SU-DHL-6 (cell line): ENCODE results near the gene PLS1.

Experiments used
- H2AFZ ChIP-seq: fragments of 200-600 bp; sonication (generic); 2 replicates; pipeline ENCODE4 v1.6.1; 2014; ENCODE audit warnings: low read depth, mild to moderate bottlenecking, moderate library complexity, mixed read lengths, antibody characterized with exemption, low read length; ENCODE audit not compliant: severe bottlenecking
- H3F3A ChIP-seq: fragments of 200-600 bp; shearing (Covaris generic); 2 replicates; pipeline ENCODE4 v1.6.0; 2016; ENCODE audit warnings: antibody characterized with exemption, mild to moderate bottlenecking; ENCODE audit not compliant: insufficient read depth
- H3K27ac ChIP-seq: fragments of 200-600 bp; sonication (generic); 2 replicates; pipeline ENCODE4 v1.5.1; 2016; ENCODE audit warnings: low read depth, mild to moderate bottlenecking, low read length, moderate library complexity, mixed read lengths
- H3K27me3 ChIP-seq: fragments of 200-600 bp; sonication (generic), shearing (Covaris generic); 2 replicates; pipeline ENCODE4 v1.6.0; 2014; ENCODE audit warnings: mild to moderate bottlenecking, low read length
- H3K36me3 ChIP-seq: fragments of 200-600 bp; sonication (generic); 2 replicates; pipeline ENCODE4 v1.6.1; 2014; ENCODE audit warnings: mild to moderate bottlenecking, low read length, mixed read lengths
- H3K4me2 ChIP-seq: fragments of 300-600, 200-600 bp; shearing (Covaris generic), sonication (generic); 2 replicates; pipeline ENCODE4 v1.6.0; 2014; ENCODE audit warnings: low read length, low read depth, mild to moderate bottlenecking; ENCODE audit not compliant: poor library complexity, severe bottlenecking
- H3K4me3 ChIP-seq: fragments of 200-600 bp; sonication (generic); 2 replicates; pipeline ENCODE4 v1.5.1; 2014; ENCODE audit warnings: antibody characterized with exemption, low read length, mild to moderate bottlenecking, mixed read lengths; ENCODE audit not compliant: insufficient read depth, poor library complexity, severe bottlenecking
- H3K79me2 ChIP-seq: fragments of 200-600 bp; sonication (generic); 2 replicates; pipeline ENCODE4 v1.6.1; 2014; ENCODE audit warnings: mild to moderate bottlenecking, low read length, moderate library complexity; ENCODE audit not compliant: insufficient read depth
- H3K9ac ChIP-seq: fragments of 200-600 bp; sonication (generic); 2 replicates; pipeline ENCODE4 v1.7.0; 2014; ENCODE audit warnings: mild to moderate bottlenecking, low read length
- H3K9me2 ChIP-seq: fragments of 200-600 bp; sonication (generic); replicated peaks from 2 replicates; pipeline ENCODE4 v1.6.1; 2014; ENCODE audit warnings: low read length; ENCODE audit not compliant: insufficient read depth
- H3K9me3 ChIP-seq: fragments of 200-600 bp; sonication (generic); 2 replicates; pipeline ENCODE4 v1.6.1; 2014; ENCODE audit warnings: low read length, mixed read lengths; ENCODE audit not compliant: insufficient read depth
- H4K20me1 ChIP-seq: fragments of 200-600 bp; sonication (generic); 2 replicates; pipeline ENCODE4 v1.6.1; 2014; ENCODE audit warnings: low read depth, mild to moderate bottlenecking, antibody characterized with exemption, low read length, moderate library complexity, mixed read lengths
- EZH2phosphoT487 ChIP-seq: fragments of 200-600 bp; sonication (generic), shearing (Covaris generic); conservative IDR thresholded peaks from 2 replicates; pipeline ENCODE4 v1.6.1; 2018; ENCODE audit warnings: mild to moderate bottlenecking, antibody characterized with exemption, low read length, moderate library complexity, mixed read lengths
- TF ChIP-seq, protein P1 (sequence below): fragments of 200-600 bp; sonication (generic); IDR thresholded peaks from one replicate; pipeline ENCODE4 v1.5.1; 2017; ENCODE audit warnings: antibody characterized with exemption, mild to moderate bottlenecking, low read length, moderate library complexity; ENCODE audit not compliant: insufficient read depth, poor library complexity, severe bottlenecking

The PLS1 gene

DNA sequence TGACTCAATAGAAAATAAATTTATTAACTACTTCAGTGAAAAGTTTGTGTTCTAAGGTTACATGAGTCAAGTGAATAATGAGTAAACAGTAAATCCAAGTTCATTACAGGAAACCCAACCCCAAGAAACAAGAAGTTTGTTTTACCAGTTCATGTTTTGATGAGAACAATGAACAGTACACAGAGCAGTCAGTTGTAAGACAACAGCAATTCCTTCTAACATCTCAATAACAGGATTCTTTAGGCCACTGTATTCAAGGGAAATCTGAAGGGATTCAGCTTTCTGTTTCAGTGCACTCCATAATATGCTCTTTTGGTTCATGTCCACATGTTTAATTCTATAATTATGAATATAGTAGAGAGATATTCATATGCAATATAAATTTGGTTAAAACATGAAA, 36.1 kb upstream of the PLS1 start:
- H3K36me3 ChIP-seq: peaks cover 48% of the 10 kb centered on the region; the same call in 1 of the 2 replicates
- no peaks in the 10 kb centered on the region for H4K20me1 ChIP-seq
- no peak overlapping the region for H3K27ac ChIP-seq
- no peak overlapping the region for H3K4me3 ChIP-seq
- no peaks in the 10 kb centered on the region; the same call in 1 of the 2 replicates for H3F3A ChIP-seq
- no peak overlapping the region for H2AFZ ChIP-seq
- no peaks in the 10 kb centered on the region for H3K9me3 ChIP-seq
- no peaks in the 10 kb centered on the region for H3K9me2 ChIP-seq
- H3K27me3 ChIP-seq: no peaks in the 10 kb centered on the region
- no peak overlapping the region for H3K4me2 ChIP-seq
- H3K79me2 ChIP-seq: 0 out of 2 replicates have a peak, but pooled peaks cover 3% of the 10 kb centered on the region
- H3K9ac ChIP-seq: no peak overlapping the region
- TF ChIP-seq, protein P1, sequence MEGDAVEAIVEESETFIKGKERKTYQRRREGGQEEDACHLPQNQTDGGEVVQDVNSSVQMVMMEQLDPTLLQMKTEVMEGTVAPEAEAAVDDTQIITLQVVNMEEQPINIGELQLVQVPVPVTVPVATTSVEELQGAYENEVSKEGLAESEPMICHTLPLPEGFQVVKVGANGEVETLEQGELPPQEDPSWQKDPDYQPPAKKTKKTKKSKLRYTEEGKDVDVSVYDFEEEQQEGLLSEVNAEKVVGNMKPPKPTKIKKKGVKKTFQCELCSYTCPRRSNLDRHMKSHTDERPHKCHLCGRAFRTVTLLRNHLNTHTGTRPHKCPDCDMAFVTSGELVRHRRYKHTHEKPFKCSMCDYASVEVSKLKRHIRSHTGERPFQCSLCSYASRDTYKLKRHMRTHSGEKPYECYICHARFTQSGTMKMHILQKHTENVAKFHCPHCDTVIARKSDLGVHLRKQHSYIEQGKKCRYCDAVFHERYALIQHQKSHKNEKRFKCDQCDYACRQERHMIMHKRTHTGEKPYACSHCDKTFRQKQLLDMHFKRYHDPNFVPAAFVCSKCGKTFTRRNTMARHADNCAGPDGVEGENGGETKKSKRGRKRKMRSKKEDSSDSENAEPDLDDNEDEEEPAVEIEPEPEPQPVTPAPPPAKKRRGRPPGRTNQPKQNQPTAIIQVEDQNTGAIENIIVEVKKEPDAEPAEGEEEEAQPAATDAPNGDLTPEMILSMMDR: no peak

DNA sequence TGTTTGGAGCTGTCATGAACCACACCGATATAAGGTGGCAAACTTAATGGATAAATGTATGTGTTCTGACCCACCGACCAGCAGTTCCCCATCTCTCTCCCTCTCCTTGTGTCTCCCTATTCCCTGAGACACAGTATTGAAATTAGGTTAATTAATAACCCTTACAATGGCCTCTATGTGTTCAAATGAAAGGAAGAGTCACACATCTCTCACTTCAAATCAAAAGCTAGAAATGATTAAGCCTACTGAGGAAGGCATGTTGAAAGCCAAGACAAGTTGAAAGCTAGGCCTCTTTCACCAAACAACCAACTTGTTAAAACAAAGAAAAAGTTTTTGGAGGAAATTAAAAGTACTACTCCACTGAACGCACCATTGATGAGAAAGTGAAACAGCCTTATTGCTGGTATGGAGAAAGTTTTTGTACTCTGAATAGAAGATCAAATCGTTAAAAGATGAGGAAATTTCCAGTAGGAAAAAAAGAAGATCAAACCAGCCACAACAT, 32.6 kb upstream of the PLS1 start:
- H3K27me3 ChIP-seq: no peaks in the 10 kb centered on the region
- peaks cover 18% of the 10 kb centered on the region for H3K79me2 ChIP-seq
- H3F3A ChIP-seq: peaks cover 4% of the 10 kb centered on the region; the same call in 1 of the 2 replicates
- H4K20me1 ChIP-seq: no peaks in the 10 kb centered on the region
- no peaks in the 10 kb centered on the region for H3K9me2 ChIP-seq
- no peak overlapping the region for H3K27ac ChIP-seq
- no peaks in the 10 kb centered on the region for H3K9me3 ChIP-seq
- no peak overlapping the region for H3K9ac ChIP-seq
- H2AFZ ChIP-seq: no peak overlapping the region
- H3K36me3 ChIP-seq: peaks cover 47% of the 10 kb centered on the region
- no peak for TF ChIP-seq EZH2phosphoT487
- TF ChIP-seq, protein P1: no peak
- no peak overlapping the region for H3K4me3 ChIP-seq
- H3K4me2 ChIP-seq: no peak overlapping the region

DNA sequence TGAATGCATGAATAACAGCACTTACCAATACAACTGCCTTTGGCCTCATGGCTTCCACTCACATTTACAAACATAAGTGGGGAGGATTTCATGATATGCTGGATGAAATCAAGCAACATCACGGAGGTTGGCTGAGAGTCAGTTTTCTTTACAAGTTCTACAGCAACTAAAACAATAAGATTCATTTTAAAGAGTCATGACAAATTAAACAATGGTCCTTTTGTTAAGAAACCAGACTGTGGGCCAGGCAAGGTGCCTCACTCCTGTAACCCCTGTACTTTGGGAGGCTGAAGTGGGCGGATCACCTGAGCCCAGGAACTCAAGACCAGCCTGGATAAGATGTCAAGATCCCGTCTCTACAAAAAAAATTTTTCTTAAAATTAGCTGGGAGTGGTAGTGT, 30.1 kb upstream of the PLS1 start:
- peaks cover 30% of the 10 kb centered on the region for H3K36me3 ChIP-seq
- H4K20me1 ChIP-seq: no peaks in the 10 kb centered on the region
- TF ChIP-seq EZH2phosphoT487: no peak
- TF ChIP-seq, protein P1: no peak

More for the DNA sequence above, 30.1 kb upstream of the PLS1 start:
- peaks cover 43% of the 10 kb centered on the region for H3K79me2 ChIP-seq
- no peak overlapping the region for H3K4me2 ChIP-seq
- no peak overlapping the region for H3K9ac ChIP-seq
- no peak overlapping the region for H3K4me3 ChIP-seq
- H3F3A ChIP-seq: peaks cover 4% of the 10 kb centered on the region; the same call in 1 of the 2 replicates
- H3K9me3 ChIP-seq: no peaks in the 10 kb centered on the region
- H3K9me2 ChIP-seq: no peaks in the 10 kb centered on the region
- H3K27ac ChIP-seq: no peak overlapping the region
- H2AFZ ChIP-seq: no peak overlapping the region
- H3K27me3 ChIP-seq: no peaks in the 10 kb centered on the region
